GM08714 (cell line): ENCODE measurements around the gene ZMIZ1.

Source experiments
- H3K4me3 ChIP-seq: fragments of 200-500 bp; sonication (Bioruptor generic); 2 replicates; pipeline ENCODE4 v1.5.1; 2014; ENCODE audit warnings: mild to moderate bottlenecking, low read length, inconsistent platforms
- ZNF274 ChIP-seq: IDR thresholded peaks from 2 replicates; pipeline ENCODE4 v1.6.1; 2012; ENCODE audit warnings: mild to moderate bottlenecking, low read depth, low read length

The ZMIZ1 gene

DNA sequence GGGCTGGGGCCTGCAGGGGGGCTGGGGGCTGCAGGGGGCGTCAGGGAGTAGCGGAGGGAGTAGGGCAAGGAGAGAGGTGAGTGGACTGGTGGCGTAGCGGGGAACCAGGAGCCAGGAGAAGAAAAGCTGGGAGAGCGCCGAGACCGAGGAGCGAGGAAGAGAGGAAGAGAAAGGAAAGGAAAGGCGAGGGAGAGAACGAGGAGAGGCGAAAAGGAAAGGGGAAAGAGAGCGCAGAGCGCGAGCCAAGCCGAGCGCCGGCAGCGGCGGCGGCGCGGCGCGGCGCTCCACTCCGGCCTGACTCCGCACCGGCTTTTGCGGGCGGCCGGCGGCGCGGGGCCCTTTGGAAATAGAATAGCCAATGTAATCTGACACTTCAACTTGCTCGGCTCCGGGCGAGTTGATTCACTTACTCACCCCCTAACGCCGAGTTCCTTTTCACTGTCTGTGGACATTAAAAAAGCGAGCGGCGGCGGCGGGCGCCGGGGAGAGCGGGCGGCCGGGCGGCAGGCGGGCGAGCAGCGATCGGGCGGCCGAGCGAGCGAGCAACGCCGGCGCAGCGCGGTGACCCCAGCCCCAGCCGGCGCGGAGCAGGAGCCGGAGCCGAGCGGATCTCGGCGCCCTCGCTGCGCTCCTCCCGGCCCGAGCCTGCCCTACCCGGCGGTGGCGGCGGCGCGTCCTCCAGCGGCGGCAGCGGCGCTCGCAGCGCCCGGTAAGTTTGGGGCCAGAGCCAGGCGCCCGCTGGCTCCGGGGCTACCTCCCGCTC lies at the start of gene ZMIZ1:
ZMIZ1 (plus strand) TSS at position 405 of the 763 bp plus-strand sequence. CDS start 132,667 bp downstream, outside the sequence.
- H3K4me3 ChIP-seq, result peak within 1 kb of the TSS; percentile 65
- TF ChIP-seq ZNF274, result no peak

GRCh38 chr10:79019441-79020014 lies 49.2 kb upstream of the ZMIZ1 start:
- no peak for TF ChIP-seq ZNF274
- no peak overlapping the region for H3K4me3 ChIP-seq

GRCh38 chr10:79020015-79020491 lies 48.7 kb upstream of the ZMIZ1 start:
- TF ChIP-seq ZNF274, result no peak

GRCh38 chr10:79020605-79021004 lies 48.2 kb upstream of the ZMIZ1 start:
- TF ChIP-seq ZNF274, result no peak
- H3K4me3 ChIP-seq, result no peak overlapping the region

More at GRCh38 chr10:79020015-79020491, 48.7 kb upstream of the ZMIZ1 start:
- no peak overlapping the region for H3K4me3 ChIP-seq

DNA sequence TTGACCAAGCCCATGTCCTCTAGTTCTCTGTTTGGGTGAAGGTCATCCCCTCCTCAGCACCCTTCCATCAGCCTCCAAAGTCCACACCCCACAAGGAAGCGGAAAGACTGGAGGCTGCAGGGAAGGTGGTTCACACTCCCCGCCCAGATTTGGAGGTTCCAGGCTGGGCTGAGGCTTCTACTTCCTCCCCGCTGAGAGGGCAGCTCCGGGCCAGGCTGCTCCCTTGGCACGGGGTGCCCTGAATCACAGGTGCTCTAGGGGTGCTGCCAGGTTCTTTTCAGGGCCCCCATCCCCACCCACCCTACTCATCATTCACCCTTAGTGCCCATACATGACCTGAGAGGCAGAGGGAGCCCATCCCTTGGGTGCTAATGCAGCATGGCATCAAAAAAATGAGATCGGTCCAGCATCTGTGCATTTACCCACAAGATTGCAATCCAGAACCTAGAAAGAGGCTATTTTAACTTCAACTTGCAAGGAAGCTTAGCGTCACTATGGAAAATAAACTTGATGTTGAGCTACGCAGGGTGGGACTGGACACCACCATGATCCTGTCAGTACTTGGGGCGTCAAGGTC lies 47.3 kb upstream of the ZMIZ1 start:
- TF ChIP-seq ZNF274, result no peak

DNA sequence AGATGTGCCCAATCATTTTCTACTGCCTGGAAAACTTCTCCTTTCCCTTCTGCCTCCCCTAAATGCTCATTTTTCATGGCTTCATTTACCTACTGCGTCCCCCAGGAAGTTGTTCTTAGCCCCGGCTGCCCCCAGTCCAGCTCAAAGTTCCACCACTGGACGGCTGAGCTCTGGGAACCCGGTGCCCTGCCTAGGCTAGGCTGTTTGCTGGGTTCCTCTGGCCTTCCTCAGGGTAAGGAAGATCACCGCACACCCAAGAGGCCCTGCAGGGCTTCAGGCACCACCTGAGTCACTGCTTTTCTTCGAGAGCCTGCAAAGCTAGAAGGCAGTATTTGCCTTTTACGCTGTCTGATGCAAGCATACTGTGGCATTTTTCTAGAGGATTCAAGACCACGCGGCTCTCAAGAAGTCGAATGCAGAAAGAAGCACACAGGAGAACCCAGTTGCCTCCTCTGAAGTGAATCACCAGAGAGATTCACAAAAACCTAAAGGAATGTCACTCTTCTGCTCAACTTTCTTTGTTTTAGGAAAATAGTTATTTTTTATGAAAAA lies 46.7 kb upstream of the ZMIZ1 start:
- H3K4me3 ChIP-seq, result no peak overlapping the region

More for the DNA sequence above, 47.3 kb upstream of the ZMIZ1 start:
- H3K4me3 ChIP-seq, result no peak overlapping the region

DNA sequence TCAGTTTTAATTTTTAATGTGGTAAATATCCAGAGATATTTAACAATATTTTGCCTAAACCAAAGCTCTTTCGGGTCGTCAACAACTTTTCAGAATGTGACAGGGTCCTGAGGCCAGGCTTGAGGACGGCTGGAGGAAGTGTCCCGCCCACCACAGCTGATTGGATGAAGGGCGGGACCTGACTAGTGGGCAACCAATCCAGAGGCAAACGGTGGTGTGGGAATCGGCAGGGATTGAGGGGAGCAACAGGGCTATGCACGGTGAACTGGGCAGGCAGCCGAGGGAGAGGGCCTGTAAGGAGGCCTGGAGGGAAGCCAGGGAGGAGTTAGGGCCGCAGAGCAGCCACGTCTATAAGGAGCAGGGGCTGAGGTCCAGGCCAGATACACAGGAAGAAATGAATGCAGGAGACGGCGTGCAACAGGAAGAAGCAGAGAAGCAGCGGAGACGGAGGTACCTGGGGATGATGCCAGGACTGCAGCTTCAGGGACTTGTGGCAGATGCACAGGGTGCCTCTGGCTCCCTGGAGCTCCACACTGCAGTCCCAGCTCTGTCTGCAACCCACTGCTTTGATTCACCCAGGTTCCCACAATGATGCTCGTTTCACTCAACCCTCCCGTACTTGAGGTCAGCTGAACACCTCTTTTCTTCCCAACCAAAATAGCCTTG lies 46.1 kb upstream of the ZMIZ1 start:
- no peak for TF ChIP-seq ZNF274
- H3K4me3 ChIP-seq, result no peak overlapping the region

More for the DNA sequence above, 46.7 kb upstream of the ZMIZ1 start:
- no peak for TF ChIP-seq ZNF274

DNA sequence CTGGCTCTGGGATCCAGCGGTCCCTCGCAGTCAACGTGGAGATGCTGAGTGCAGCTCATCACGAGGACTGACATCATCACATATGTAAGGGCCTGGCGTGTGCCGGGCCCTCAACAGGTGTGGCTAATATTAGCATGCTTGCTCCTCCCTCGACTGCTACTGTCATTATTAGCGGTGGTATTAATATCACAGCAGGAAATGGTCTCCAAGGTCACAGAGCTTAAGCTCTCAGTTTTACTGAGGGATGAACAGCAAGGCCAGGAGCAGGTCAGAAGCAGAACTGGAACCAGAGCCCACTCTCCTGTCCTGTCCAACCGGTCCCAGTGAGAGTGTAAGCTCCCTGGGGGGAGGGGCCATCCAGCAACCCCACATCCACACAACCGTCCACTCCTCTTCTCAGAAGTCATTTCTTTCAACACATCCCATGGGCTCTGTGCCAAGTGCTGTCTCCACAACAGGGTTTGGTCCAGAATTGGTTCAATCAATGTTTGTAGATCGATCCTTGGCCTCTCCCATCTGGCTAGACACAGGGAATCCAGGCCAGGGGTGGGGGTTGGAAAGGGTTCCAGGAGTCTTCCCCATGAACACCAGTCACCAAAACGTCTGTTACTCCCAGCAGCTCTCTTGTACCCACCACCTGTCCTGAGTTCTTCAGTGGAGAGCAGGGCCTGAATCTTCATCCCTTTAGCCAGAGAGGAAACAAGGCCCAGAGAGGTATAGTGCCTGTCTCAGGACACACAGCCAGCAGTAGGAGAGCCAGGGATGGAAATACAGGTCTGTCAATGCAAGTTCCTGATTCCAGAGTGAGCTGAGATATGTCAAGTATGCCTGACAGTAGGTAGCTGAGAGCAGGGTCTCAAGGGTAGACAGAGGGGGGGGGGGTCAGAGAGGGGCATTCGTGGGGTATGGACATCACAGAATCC lies 45.3 kb upstream of the ZMIZ1 start:
- TF ChIP-seq ZNF274, result no peak
- H3K4me3 ChIP-seq, result no peak overlapping the region

DNA sequence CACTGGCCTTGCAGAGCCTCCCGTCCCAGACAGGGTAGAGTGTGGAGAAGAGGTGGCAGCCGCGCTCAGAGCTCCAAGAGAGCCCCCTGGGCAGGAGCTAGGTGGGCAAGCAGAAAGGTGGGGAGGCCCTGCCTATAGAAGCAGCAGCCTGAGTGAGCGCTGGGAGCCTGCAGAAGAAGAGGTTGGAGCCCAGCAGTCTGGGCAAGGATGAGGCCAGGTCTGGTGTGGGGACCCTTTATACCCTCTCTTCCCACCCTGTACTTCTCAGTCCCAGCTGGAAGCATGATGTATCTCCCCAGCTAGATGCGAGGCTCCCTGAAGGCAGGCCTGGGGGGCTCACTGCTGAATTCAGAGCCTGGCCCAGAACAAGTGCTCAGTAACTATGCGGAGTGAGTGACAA lies 44.5 kb upstream of the ZMIZ1 start:
- TF ChIP-seq ZNF274, result no peak
- no peak overlapping the region for H3K4me3 ChIP-seq

DNA sequence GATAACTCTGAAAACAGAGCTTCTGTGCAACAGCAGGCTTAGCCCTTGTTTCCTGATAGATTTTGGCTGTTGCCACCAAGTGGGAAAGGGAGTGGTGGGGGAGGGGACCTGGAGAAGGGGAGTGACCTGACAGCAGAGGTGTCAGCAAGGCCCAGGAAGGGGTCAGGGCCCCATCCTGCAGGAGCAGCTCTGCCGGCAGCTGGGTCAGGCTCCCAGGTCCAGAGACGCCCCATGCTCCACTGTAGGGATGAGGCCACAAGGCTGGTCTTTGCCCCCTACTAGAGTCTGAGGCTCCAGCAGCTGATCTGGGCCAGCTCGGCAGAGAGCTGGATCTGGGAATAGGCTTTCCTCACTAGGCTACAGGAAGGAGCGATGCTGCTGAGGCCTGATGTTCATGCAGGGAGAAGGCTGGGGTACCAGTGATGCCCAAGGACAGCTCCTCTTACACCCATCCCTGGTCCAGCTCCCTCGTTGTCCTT lies 44.0 kb upstream of the ZMIZ1 start:
- H3K4me3 ChIP-seq, result no peak overlapping the region
- no peak for TF ChIP-seq ZNF274

- no peak for TF ChIP-seq ZNF274
Observed at GRCh38 chr10:79025199-79025832, 43.5 kb upstream of the ZMIZ1 start.

GRCh38 chr10:79026341-79026761 lies 42.4 kb upstream of the ZMIZ1 start:
- H3K4me3 ChIP-seq, result no peak overlapping the region
- no peak for TF ChIP-seq ZNF274

More at GRCh38 chr10:79025199-79025832, 43.5 kb upstream of the ZMIZ1 start:
- no peak overlapping the region for H3K4me3 ChIP-seq

DNA sequence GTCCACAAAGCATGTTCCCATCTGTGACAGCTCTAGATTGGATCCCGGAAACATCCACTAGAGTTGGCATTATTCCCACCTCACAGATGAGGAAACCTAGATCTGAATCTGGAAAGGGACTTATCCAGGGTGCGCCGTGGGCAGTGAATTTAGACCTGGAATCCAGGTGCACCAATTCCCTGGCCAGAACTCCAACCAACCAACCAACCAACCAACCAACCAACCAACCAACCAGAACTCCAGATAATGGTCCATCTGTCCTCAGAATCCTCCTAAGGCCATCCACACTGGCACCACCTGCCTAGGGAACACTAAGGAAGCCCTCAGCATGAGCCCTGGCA lies 42.0 kb upstream of the ZMIZ1 start:
- no peak overlapping the region for H3K4me3 ChIP-seq
- no peak for TF ChIP-seq ZNF274
